ENCODE data around the gene INCENP.

The INCENP gene

GRCh38 chr11:62171261-62171723 lies 47.5 kb downstream of the INCENP start:
- ChIA-PET CTCF (interaction anchor here (0.6 to 3.3 kb wide), 15 partner anchors 11 to 206 kb away, joined by 3 to 19 read pairs (median 3); partner anchors contain the start of gene SCGB1D1), POLR2A (no interaction called here)
- DNase-seq (ENCODE audit: low read depth, low spot score), result no peak
- no peak overlapping the region for H3K4me3 ChIP-seq (ENCODE audit: low read depth, low read length)
- TF ChIP-seq CTCF (IDR thresholded peaks at IDR 0.05; ENCODE audit: insufficient read depth, low read length, missing control alignments), result peak; percentile 47

DNA sequence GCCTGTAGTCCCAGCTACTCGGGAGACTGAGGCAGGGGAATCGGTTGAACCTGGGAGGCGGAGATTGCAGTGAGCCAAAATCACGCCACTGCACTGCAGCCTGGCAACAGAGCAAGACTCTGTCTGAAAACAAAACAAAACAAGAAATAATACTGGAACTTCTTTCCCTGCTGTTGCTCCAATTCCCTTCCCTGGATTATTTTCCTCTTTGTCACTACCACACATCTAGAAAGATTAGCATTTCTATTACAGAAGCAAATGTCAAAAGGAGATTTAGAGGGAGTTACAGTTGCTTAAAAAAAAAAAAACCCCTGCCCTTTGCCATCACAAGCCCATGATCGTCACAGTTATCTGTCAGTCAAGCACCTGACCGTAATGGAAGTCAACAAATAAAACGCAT lies 48.5 kb downstream of the INCENP start:
- TF ChIP-seq CTCF (IDR thresholded peaks at IDR 0.05; ENCODE audit: insufficient read depth, low read length, missing control alignments), result no peak
- ChIA-PET POLR2A (no interaction called here), CTCF (interaction anchor here (1.0 to 3.3 kb wide), 6 partner anchors 18 to 166 kb away, joined by 3 to 19 read pairs (median 3); partner anchors contain the start of gene SCGB1D1)
- H3K4me3 ChIP-seq (ENCODE audit: low read depth, low read length), result no peak overlapping the region
- DNase-seq (ENCODE audit: low read depth, low spot score), result no peak

GRCh38 chr11:62176766-62177165 lies 53.0 kb downstream of the INCENP start:
- TF ChIP-seq CTCF (IDR thresholded peaks at IDR 0.05; ENCODE audit: insufficient read depth, low read length, missing control alignments), result no peak
- H3K4me3 ChIP-seq (ENCODE audit: low read depth, low read length), result no peak overlapping the region
- no peak for DNase-seq (ENCODE audit: low read depth, low spot score)
- POLR2A ChIA-PET, result no interaction called here
- CTCF ChIA-PET, result interaction anchor here (1.5 kb wide), 1 partner anchor 151 kb away, joined by 3 read pairs; no protein-coding TSS in a partner anchor

DNA sequence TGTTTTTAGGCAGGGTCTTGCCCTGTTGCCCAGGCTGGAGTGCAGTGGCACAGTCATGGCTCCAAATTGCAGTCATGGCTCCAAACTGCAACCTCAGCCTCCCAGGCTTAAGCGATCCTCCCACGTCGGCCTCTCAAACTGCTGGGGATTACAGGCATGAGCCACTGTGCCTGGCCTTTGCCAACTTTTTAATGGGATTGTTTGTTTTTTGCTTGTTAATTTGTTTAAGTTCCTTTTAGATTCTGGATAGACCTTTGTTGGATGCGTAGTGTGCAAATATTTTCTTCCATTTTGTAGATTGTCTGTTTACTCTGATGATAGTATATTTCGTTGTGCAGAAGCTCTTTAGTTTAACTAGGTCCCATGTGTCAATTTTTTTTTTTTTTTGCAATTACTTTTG lies 56.2 kb downstream of the INCENP start:
- TF ChIP-seq CTCF (IDR thresholded peaks at IDR 0.05; ENCODE audit: insufficient read depth, low read length, missing control alignments), result no peak
- H3K4me3 ChIP-seq (ENCODE audit: low read depth, low read length), result no peak overlapping the region
- DNase-seq (ENCODE audit: low read depth, low spot score), result no peak
- CTCF ChIA-PET, result interaction anchor here (0.9 kb wide), 1 partner anchor 29 kb away, joined by 3 read pairs; no protein-coding TSS in a partner anchor
- POLR2A ChIA-PET, result no interaction called here

DNA sequence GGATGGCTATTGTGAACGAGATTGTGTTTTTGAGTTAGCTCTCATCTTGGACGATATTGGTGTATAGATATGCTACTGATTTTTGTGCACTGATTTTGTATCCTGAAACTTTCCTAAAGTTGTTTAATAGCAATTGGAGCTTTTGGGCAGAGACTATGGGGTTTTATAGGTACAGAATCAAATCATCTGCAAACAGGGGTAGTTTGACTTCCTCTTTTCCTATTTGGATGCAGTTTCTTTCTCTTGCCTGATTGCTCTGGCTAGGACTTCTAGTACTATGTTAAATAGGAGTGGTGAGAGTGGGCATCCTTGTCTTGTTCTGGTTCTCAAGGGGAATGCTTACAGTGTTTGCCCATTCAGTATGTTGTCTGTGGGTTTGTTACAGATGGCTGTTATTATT lies 57.3 kb downstream of the INCENP start:
- DNase-seq (ENCODE audit: low read depth, low spot score), result no peak
- TF ChIP-seq CTCF (IDR thresholded peaks at IDR 0.05; ENCODE audit: insufficient read depth, low read length, missing control alignments), result no peak
- H3K4me3 ChIP-seq (ENCODE audit: low read depth, low read length), result no peak overlapping the region
- ChIA-PET CTCF (interaction anchor here (0.9 kb wide), 1 partner anchor 28 kb away, joined by 3 read pairs; no protein-coding TSS in a partner anchor), POLR2A (no interaction called here)

- TF ChIP-seq CTCF (IDR thresholded peaks at IDR 0.05; ENCODE audit: insufficient read depth, low read length, missing control alignments), result no peak
- no peak for DNase-seq (ENCODE audit: low read depth, low spot score)
- POLR2A ChIA-PET, result no interaction called here
- CTCF ChIA-PET, result interaction anchor here (1.7 kb wide), 1 partner anchor 11 kb away, joined by 4 read pairs; no protein-coding TSS in a partner anchor
- H3K4me3 ChIP-seq (ENCODE audit: low read depth, low read length), result no peak overlapping the region
Measured at GRCh38 chr11:62182147-62182891, 58.5 kb downstream of the INCENP start.
